Retinal pigment epithelial cell (primary cell): ENCODE data around the gene BARX1.

Source experiments
- DNase-seq: peaks from one replicate; pipeline ENCODE4 v3.0.0-alpha.2; 2010; ENCODE audit warnings: low read depth
- H3K4me3 ChIP-seq: 2 replicates; pipeline ENCODE4 v1.5.1; 2011; ENCODE audit warnings: mild to moderate bottlenecking, low read length, control low read depth, moderate library complexity
- TF ChIP-seq, protein P1 (sequence below): conservative IDR thresholded peaks from 2 replicates; pipeline ENCODE4 v1.5.1; 2011; ENCODE audit warnings: low read depth, low read length, control low read depth, inconsistent platforms

BARX1 gene

DNA sequence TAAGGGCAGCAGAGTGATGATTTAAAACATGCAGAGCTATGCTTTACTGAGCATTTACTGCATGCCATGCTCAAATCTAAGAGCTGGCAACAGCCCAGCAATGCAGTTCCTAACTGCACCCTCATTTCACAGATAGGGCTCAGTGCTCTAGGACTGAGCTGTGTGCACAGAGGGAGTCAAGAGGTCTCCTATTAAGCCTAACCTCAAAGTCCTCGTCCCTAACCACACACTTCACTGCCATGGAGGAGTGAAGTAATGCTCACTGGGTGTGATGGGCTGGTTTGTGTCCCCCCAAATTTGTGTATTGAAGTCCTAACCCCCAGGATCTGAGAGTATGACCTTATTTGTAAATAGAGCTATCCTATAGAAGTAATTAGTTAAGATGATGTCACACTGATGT lies 25.9 kb downstream of the BARX1 start:
- DNase-seq = no peak
- TF ChIP-seq, protein P1, sequence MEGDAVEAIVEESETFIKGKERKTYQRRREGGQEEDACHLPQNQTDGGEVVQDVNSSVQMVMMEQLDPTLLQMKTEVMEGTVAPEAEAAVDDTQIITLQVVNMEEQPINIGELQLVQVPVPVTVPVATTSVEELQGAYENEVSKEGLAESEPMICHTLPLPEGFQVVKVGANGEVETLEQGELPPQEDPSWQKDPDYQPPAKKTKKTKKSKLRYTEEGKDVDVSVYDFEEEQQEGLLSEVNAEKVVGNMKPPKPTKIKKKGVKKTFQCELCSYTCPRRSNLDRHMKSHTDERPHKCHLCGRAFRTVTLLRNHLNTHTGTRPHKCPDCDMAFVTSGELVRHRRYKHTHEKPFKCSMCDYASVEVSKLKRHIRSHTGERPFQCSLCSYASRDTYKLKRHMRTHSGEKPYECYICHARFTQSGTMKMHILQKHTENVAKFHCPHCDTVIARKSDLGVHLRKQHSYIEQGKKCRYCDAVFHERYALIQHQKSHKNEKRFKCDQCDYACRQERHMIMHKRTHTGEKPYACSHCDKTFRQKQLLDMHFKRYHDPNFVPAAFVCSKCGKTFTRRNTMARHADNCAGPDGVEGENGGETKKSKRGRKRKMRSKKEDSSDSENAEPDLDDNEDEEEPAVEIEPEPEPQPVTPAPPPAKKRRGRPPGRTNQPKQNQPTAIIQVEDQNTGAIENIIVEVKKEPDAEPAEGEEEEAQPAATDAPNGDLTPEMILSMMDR = no peak
- H3K4me3 ChIP-seq = no peak overlapping the region

- H3K4me3 ChIP-seq = no peak overlapping the region
- no peak for DNase-seq
- TF ChIP-seq, protein P1 = no peak
Measured at GRCh38 chr9:93922535-93922934, 32.6 kb downstream of the BARX1 start.

DNA sequence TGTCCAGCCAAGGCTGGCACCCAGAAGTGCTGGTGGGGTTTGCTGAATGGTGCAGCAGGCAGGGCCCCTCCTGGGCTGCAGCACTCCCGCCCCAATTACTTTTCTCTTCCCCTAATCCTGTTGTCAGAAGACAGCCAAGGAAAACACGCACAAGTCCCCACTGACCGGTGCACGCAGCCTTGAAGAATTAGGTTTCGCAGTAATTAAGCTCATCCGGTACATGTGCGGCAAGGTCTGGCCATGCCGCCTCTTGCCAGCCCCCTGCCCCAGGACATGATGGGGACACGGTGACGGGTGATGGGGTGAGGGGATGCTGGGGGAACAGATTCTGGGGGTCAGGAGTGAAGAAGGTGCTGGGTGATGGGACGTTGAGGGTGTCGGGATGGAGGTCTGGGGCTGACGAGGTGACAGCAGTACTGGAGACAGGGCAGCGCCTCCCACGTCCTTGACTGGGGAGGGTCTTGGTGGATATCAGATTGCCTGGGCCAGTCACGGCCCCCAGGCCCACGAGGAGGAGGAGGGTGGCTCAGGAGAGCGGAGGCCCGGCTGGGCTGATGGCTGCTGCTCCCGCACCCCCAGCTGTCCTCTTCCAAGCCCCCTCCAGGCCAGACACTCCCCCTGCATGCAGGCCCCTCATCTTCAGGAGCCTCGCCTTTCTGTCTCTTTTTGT lies 34.9 kb downstream of the BARX1 start:
- H3K4me3 ChIP-seq = no peak overlapping the region
- no peak for DNase-seq
- TF ChIP-seq, protein P1 = no peak

GRCh38 chr9:93918061-93918460 lies 37.1 kb downstream of the BARX1 start:
- no peak for DNase-seq
- TF ChIP-seq, protein P1 = no peak
- no peak overlapping the region for H3K4me3 ChIP-seq

DNA sequence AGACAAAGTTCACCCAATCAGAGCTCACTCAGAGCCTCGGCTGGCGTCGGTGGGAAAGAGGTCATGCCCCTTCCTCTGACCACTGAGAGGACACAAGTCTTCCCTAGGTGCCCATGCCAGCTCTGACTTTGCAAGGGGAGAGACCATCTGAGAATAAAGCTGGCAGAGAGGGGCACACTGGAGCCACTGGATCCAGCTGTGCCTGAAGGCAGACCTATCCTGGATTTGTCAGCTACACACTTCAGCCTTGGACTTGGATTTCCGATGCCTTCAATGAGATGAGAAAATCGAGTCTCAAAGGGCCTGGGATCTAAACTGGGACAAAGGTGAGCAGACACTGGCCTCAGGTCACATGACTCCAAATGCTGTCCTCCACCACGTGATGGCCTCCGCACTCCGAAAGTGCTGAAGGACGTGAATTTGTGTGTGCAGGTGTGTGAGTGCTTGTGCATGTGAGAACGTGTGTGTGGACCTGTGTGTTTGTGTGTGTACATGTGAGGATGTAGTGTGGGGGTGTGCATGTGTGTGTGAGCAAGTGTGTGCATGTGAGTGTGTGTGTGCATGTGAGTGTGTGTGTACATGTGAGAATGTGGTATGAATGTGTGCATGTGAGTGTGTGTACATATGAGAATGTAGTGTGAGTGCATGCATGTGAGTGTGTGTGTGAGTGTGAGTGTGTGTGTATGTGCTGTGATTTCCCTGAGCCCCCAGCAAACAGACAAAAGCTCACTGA lies 37.9 kb downstream of the BARX1 start:
- H3K4me3 ChIP-seq = no peak overlapping the region
- TF ChIP-seq, protein P1 = no peak
- DNase-seq = no peak

DNA sequence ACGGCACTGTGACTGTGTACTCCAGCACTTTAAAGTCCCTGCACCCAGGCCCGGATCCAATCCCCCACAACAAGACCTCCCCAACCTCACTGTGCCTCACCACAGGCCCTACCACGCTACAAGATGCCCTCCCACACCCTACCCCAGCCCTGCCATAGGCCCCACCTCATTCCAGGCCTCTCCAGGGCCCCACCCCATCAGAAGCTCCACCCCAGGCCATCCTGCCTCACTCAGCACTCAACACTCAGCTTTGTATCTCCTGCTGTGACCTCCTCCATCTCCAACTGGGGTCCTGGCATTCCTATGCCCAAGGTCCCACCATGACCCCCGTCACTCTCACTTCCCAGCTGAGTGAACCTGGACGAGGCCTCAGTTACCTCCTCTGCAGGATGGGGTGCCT lies 38.8 kb downstream of the BARX1 start:
- DNase-seq = no peak
- H3K4me3 ChIP-seq = no peak overlapping the region
- TF ChIP-seq, protein P1 = no peak
